GM10266 (cell line): ENCODE measurements around the gene IL4I1.

Experiments
- DNase-seq: peaks from one replicate; pipeline ENCODE4 v3.0.0; 2012; ENCODE audit errors: extremely low spot score
- CTCF ChIP-seq: IDR thresholded peaks from 2 replicates; pipeline ENCODE4 v1.5.1; 2012; ENCODE audit warnings: mild to moderate bottlenecking, low read depth; ENCODE audit not compliant: control insufficient read depth, insufficient read depth; ENCODE audit errors: missing control alignments

IL4I1 gene

GRCh38 chr19:49913720-49914119, 17.0 kb upstream of the IL4I1 start:
- no peak for DNase-seq
- TF ChIP-seq CTCF = no peak

GRCh38 chr19:49912965-49913685, 16.4 kb upstream of the IL4I1 start:
- DNase-seq = no peak

GRCh38 chr19:49911381-49912145, 14.9 kb upstream of the IL4I1 start:
- TF ChIP-seq CTCF = no peak
- DNase-seq = peak; percentile 84

More at GRCh38 chr19:49912965-49913685, 16.4 kb upstream of the IL4I1 start:
- peak; percentile 25 for TF ChIP-seq CTCF

- DNase-seq = no peak
- no peak for TF ChIP-seq CTCF
These were observed 13.5 kb upstream of the IL4I1 start for GRCh38 chr19:49910179-49910578.

GRCh38 chr19:49908480-49909420, 12.1 kb upstream of the IL4I1 start:
- DNase-seq = no peak
- no peak for TF ChIP-seq CTCF

GRCh38 chr19:49907745-49908446, 11.2 kb upstream of the IL4I1 start:
- TF ChIP-seq CTCF = no peak
- no peak for DNase-seq
